Right lung (tissue), 5 donors: Measurements from ENCODE around the gene C21orf58. TPM values are rescaled to one million over a fixed set of nuclear protein-coding genes. Genes with fewer than 3 reads are reported as not detected.

Experiments
- DNase-seq, 2 donors: peaks; one replicate each; pipeline ENCODE4 v3.0.0-alpha.2; 2013
- polyA plus RNA-seq, 5 donors: library from polyadenylated mRNA; unstranded; fragments of 120-200 nt; gene quantifications; one replicate each; pipeline versions ENCODE4 v1.2.1 to v1.2.3, GENCODE V29; 2013; ENCODE audit warnings: inconsistent platforms in 1 of 5, low replicate concordance in 1 of 5; ENCODE audit not compliant: insufficient read length in 5 of 5, insufficient read depth in 1 of 5

C21orf58 gene
- polyA plus RNA-seq, 5 donors = 16.7 to 23.0 (median 20.4) TPM

- peak; percentile 48 to 52 for DNase-seq
Measured at GRCh38 chr21:46297338-46298271, 26.1 kb downstream of the C21orf58 start.

GRCh38 chr21:46295996-46296752 is 27.5 kb downstream of the C21orf58 start:
- DNase-seq = peak; percentile 39 to 68

- DNase-seq = no peak
Measured at GRCh38 chr21:46295177-46295770, 28.4 kb downstream of the C21orf58 start.

GRCh38 chr21:46294647-46295176 is 29.0 kb downstream of the C21orf58 start:
- no peak for DNase-seq

GRCh38 chr21:46291561-46291960 is 32.1 kb downstream of the C21orf58 start:
- DNase-seq = no peak

- no peak for DNase-seq
Measured at GRCh38 chr21:46289655-46290179, 34.0 kb downstream of the C21orf58 start.

GRCh38 chr21:46287541-46287940 is 36.1 kb downstream of the C21orf58 start:
- DNase-seq = no peak

- DNase-seq = no peak
Measured at GRCh38 chr21:46286648-46287002, 37.0 kb downstream of the C21orf58 start.

- DNase-seq = peak; percentile 88 to 92
Measured at GRCh38 chr21:46285761-46286647, 37.7 kb downstream of the C21orf58 start, which contains the start of gene YBEY. TSS of gene YBEY (plus strand) at chr21:46286342. CDS start at chr21:46286914, 572 bp downstream.

GRCh38 chr21:46285206-46285661 is 38.4 kb downstream of the C21orf58 start, which contains the start of gene MCM3AP:
TSS of gene MCM3AP (minus strand) at chr21:46285611. CDS start at chr21:46285286, 325 bp downstream.
- no peak for DNase-seq

GRCh38 chr21:46284733-46285132 is 38.9 kb downstream of the C21orf58 start:
- no peak for DNase-seq

GRCh38 chr21:46284077-46284644 is 39.5 kb downstream of the C21orf58 start:
- DNase-seq = no peak

- DNase-seq = no peak
Measured at GRCh38 chr21:46274797-46275390, 48.8 kb downstream of the C21orf58 start.

GRCh38 chr21:46273341-46273740 is 50.3 kb downstream of the C21orf58 start:
- DNase-seq = no peak

GRCh38 chr21:46269466-46269865 is 54.2 kb downstream of the C21orf58 start:
- no peak for DNase-seq

- DNase-seq = no peak
Measured at GRCh38 chr21:46268371-46268770, 55.3 kb downstream of the C21orf58 start.

- DNase-seq = no peak
Measured at GRCh38 chr21:46266946-46267345, 56.7 kb downstream of the C21orf58 start.

GRCh38 chr21:46265736-46266525 is 57.7 kb downstream of the C21orf58 start:
- DNase-seq = no peak

- no peak for DNase-seq
Measured at GRCh38 chr21:46264690-46265144, 59.0 kb downstream of the C21orf58 start.
